ENCODE results near the gene ZFHX3. TPM values are rescaled to one million over a fixed set of nuclear protein-coding genes. Genes with fewer than 3 reads are reported as not detected.

The ZFHX3 gene
- total and polyA plus RNA-seq, 9 of the 15 experiments (the other 6 are each of a cell fraction or from before 2014, with no cell fraction given) = 0.01 to 0.23 (median 0.06) TPM; not detected in 4

DNA sequence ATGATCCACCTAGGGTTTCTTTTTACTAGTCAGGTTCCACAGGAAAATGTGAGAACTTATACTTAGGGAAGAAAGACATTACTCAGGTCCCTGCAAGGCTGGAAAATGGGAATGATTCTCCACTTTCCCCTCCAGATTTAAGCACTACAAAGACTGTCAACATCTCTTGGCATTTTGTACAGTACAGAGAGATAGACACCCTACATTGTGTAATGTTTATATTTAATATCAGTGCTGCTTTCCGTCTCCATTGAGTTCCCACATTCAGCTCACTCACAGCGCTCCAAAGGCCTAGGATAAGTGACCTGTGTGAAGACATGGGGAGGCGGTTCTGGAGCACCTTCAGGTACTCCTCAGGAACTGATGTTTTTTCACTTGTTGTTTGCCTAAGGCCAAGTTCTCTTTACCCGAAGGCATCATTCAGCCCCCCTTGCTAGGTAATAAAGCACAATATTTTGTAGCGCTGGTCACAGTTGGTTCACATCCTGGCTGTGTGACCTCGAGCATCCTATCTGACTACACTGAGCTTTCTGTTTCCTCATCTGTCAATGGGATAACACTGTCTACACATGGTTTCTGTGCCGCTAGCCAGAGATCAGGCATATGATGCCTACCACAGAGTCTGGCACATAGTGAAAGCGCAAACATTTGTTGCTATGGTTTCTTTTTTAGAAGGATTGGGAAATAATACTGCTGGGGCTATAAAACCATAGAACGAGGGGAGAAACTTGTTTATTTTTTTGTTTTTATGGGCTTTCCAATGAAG lies 226.6 kb downstream of the ZFHX3 start:
- Histone ChIP-seq H4K20me1 (replicated peaks; ENCODE audit: control insufficient read depth, insufficient read depth, low read length) (no peaks in the 10 kb centered on the region), H3K9me1 (ENCODE audit: control insufficient read depth, insufficient read depth, low read length) (no peaks in the 10 kb centered on the region), H3K4me2 (ENCODE audit: insufficient read depth, low read length) (no peak overlapping the region), H2AFZ (ENCODE audit: low read depth, low read length) (no peak overlapping the region), H3K79me2 (ENCODE audit: control insufficient read depth, insufficient read depth, low read length) (no peaks in the 10 kb centered on the region), H3K4me3 (no peak overlapping the region), H3K27ac (ENCODE audit: extremely low read depth, low read depth, low read length) (no peak overlapping the region), H3K36me3 (ENCODE audit: control insufficient read depth, insufficient read depth, low read length) (no peaks in the 10 kb centered on the region), H3K9ac (ENCODE audit: insufficient read depth in 1 of 2, low read depth in 2 of 2, low read length in 2 of 2) (no peak overlapping the region), H3K27me3 (ENCODE audit: control insufficient read depth in 2 of 2, insufficient read depth in 2 of 2, low read length in 2 of 2) (peaks cover 7 to 20% of the 10 kb centered on the region in 2 experiments; a peak in 4 of 5 replicates), H3K4me1 (replicated peaks in 1 of 2; ENCODE audit: control insufficient read depth in 2 of 2, insufficient read depth in 2 of 2, low read length in 2 of 2) (no peaks in the 10 kb centered on the region), H3K9me3 (replicated peaks; ENCODE audit: control insufficient read depth, insufficient read depth, low read depth, low read length) (no peaks in the 10 kb centered on the region)
- under 1% methylated on average over 9 of the region's 9 CpGs for WGBS (ENCODE audit: insufficient coverage, low coverage, missing lambda C conversion rate)
- no TSS peak for BruUV-seq (replicated peaks)
- TF ChIP-seq, protein P1, sequence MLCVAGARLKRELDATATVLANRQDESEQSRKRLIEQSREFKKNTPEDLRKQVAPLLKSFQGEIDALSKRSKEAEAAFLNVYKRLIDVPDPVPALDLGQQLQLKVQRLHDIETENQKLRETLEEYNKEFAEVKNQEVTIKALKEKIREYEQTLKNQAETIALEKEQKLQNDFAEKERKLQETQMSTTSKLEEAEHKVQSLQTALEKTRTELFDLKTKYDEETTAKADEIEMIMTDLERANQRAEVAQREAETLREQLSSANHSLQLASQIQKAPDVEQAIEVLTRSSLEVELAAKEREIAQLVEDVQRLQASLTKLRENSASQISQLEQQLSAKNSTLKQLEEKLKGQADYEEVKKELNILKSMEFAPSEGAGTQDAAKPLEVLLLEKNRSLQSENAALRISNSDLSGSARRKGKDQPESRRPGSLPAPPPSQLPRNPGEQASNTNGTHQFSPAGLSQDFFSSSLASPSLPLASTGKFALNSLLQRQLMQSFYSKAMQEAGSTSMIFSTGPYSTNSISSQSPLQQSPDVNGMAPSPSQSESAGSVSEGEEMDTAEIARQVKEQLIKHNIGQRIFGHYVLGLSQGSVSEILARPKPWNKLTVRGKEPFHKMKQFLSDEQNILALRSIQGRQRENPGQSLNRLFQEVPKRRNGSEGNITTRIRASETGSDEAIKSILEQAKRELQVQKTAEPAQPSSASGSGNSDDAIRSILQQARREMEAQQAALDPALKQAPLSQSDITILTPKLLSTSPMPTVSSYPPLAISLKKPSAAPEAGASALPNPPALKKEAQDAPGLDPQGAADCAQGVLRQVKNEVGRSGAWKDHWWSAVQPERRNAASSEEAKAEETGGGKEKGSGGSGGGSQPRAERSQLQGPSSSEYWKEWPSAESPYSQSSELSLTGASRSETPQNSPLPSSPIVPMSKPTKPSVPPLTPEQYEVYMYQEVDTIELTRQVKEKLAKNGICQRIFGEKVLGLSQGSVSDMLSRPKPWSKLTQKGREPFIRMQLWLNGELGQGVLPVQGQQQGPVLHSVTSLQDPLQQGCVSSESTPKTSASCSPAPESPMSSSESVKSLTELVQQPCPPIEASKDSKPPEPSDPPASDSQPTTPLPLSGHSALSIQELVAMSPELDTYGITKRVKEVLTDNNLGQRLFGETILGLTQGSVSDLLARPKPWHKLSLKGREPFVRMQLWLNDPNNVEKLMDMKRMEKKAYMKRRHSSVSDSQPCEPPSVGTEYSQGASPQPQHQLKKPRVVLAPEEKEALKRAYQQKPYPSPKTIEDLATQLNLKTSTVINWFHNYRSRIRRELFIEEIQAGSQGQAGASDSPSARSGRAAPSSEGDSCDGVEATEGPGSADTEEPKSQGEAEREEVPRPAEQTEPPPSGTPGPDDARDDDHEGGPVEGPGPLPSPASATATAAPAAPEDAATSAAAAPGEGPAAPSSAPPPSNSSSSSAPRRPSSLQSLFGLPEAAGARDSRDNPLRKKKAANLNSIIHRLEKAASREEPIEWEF (CRISPR knock-in tag; IDR thresholded peaks at IDR 0.05) = no peak
- TF ChIP-seq ZFP30 (CRISPR knock-in tag; IDR thresholded peaks at IDR 0.05; ENCODE audit: borderline replicate concordance) (no peak), RFX5 (IDR thresholded peaks at IDR 0.05; ENCODE audit: low read depth, low read length) (no peak), MAZ (CRISPR knock-in tag; conservative IDR thresholded peaks at IDR 0.05 in 1 of 2, IDR thresholded peaks at IDR 0.05 in 1 of 2) (no peak), FIP1L1 (IDR thresholded peaks at IDR 0.05; ENCODE audit: low read depth, low read length, poor library complexity, severe bottlenecking) (no peak), NCOA1 (IDR thresholded peaks at IDR 0.05; ENCODE audit: low read depth) (no peak)
- TF ChIP-seq, protein P2, sequence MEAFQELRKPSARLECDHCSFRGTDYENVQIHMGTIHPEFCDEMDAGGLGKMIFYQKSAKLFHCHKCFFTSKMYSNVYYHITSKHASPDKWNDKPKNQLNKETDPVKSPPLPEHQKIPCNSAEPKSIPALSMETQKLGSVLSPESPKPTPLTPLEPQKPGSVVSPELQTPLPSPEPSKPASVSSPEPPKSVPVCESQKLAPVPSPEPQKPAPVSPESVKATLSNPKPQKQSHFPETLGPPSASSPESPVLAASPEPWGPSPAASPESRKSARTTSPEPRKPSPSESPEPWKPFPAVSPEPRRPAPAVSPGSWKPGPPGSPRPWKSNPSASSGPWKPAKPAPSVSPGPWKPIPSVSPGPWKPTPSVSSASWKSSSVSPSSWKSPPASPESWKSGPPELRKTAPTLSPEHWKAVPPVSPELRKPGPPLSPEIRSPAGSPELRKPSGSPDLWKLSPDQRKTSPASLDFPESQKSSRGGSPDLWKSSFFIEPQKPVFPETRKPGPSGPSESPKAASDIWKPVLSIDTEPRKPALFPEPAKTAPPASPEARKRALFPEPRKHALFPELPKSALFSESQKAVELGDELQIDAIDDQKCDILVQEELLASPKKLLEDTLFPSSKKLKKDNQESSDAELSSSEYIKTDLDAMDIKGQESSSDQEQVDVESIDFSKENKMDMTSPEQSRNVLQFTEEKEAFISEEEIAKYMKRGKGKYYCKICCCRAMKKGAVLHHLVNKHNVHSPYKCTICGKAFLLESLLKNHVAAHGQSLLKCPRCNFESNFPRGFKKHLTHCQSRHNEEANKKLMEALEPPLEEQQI (IDR thresholded peaks at IDR 0.05) = no peak
- intact Hi-C loops (cut with micrococcal nuclease) (no loop called here), in situ Hi-C loops (cut with MboI) (no loop called here)
- ATAC-seq (no peak), FAIRE-seq (no peak), DNase-seq (ENCODE audit: extremely low read depth in 1 of 4, low spot score in 3 of 4) (no peak)
- ChIA-PET POLR2A (no interaction called here), CTCF (ENCODE audit: low intra/inter-chr PET ratio) (no interaction called here)

Measured in K562 (cell line).